ENCODE data around the gene ATE1. TPM values are rescaled to one million over a fixed set of nuclear protein-coding genes. Genes with fewer than 3 reads are reported as not detected.

Gene ATE1
- total RNA-seq, 2 experiments from 2014 or later: 18.5 to 20.9 TPM

- Histone ChIP-seq H3K27ac (ENCODE audit: low read depth in 1 of 2, low read length in 2 of 2) (no peak overlapping the region), H3K4me3 (ENCODE audit: low read length) (no peak overlapping the region), H3K36me3 (ENCODE audit: insufficient read depth, low read length) (peaks cover 17% of the 10 kb centered on the region), H3K27me3 (ENCODE audit: control insufficient read depth in 1 of 2, insufficient read depth in 2 of 2, low read length in 2 of 2) (no peaks in the 10 kb centered on the region), H3K4me1 (ENCODE audit: insufficient read depth, low read length) (no peaks in the 10 kb centered on the region), H3K9me3 (ENCODE audit: control insufficient read depth in 1 of 2, insufficient read depth in 1 of 2, low read length in 2 of 2) (no peaks in the 10 kb centered on the region)
- no peaks in the 10 kb centered on the region for H3K4me1 Mint-ChIP-seq (ENCODE audit: low read depth)
- no peak for TF ChIP-seq CTCF (IDR thresholded peaks at IDR 0.05)
- intact Hi-C loops (cut with DNase I, micrococcal nuclease): no loop called here
- no peak overlapping the region for H3K4me3 Mint-ChIP-seq
- DNase-seq (no peak), ATAC-seq (ENCODE audit: poor library complexity) (no peak)
- no peaks in the 10 kb centered on the region for H3K9me3 Mint-ChIP-seq
- no peaks in the 10 kb centered on the region for H3K27me3 Mint-ChIP-seq
- H3K36me3 Mint-ChIP-seq (ENCODE audit: low read depth): peaks cover 79% of the 10 kb centered on the region
- no peak overlapping the region for H3K27ac Mint-ChIP-seq
- ChIA-PET CTCF (no interaction called here), POLR2A (no interaction called here)
Observed at GRCh38 chr10:121864653-121865052, 63.2 kb downstream of the ATE1 start.

GRCh38 chr10:121864168-121864567, 63.7 kb downstream of the ATE1 start:
- POLR2A ChIA-PET: no interaction called here
- Histone ChIP-seq H3K4me1 (ENCODE audit: insufficient read depth, low read length) (no peaks in the 10 kb centered on the region), H3K36me3 (ENCODE audit: insufficient read depth, low read length) (peaks cover 12% of the 10 kb centered on the region), H3K9me3 (ENCODE audit: control insufficient read depth in 1 of 2, insufficient read depth in 1 of 2, low read length in 2 of 2) (no peaks in the 10 kb centered on the region), H3K27ac (ENCODE audit: low read depth in 1 of 2, low read length in 2 of 2) (no peak overlapping the region), H3K27me3 (ENCODE audit: control insufficient read depth in 1 of 2, insufficient read depth in 2 of 2, low read length in 2 of 2) (no peaks in the 10 kb centered on the region), H3K4me3 (ENCODE audit: low read length) (no peak overlapping the region)
- CTCF ChIA-PET: no interaction called here
- Mint-ChIP-seq H3K27me3 (no peaks in the 10 kb centered on the region), H3K27ac (no peak overlapping the region), H3K4me1 (ENCODE audit: low read depth) (no peaks in the 10 kb centered on the region), H3K4me3 (no peak overlapping the region), H3K9me3 (no peaks in the 10 kb centered on the region), H3K36me3 (ENCODE audit: low read depth) (peaks cover 74% of the 10 kb centered on the region)
- intact Hi-C loops (cut with DNase I, micrococcal nuclease): no loop called here
- DNase-seq: no peak
- no peak for ATAC-seq (ENCODE audit: poor library complexity)
- TF ChIP-seq CTCF (IDR thresholded peaks at IDR 0.05): no peak

DNA sequence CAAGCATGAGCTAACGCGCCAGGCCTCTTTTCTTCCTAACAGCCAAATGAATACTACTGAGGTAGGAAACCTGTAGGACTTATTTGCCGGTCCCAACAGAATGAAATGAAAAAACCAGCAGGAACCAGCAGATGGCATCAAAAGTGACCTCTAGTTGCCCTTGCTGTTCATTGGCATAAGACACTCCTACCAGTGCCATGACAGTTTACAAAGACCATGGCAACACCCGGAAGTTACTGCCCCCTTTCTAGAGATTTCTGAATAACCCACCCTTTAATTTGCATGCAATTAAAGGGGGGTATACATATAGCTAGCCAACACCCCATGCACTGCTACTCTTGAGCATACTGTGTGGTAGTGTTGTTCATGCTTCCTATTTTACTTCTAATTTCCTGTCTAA, 65.2 kb downstream of the ATE1 start:
- Histone ChIP-seq H3K27me3 (ENCODE audit: control insufficient read depth in 1 of 2, insufficient read depth in 2 of 2, low read length in 2 of 2) (no peaks in the 10 kb centered on the region), H3K27ac (ENCODE audit: low read depth in 1 of 2, low read length in 2 of 2) (no peak overlapping the region), H3K4me1 (ENCODE audit: insufficient read depth, low read length) (no peaks in the 10 kb centered on the region), H3K4me3 (ENCODE audit: low read length) (no peak overlapping the region), H3K36me3 (ENCODE audit: insufficient read depth, low read length) (peaks cover 10% of the 10 kb centered on the region), H3K9me3 (ENCODE audit: control insufficient read depth in 1 of 2, insufficient read depth in 1 of 2, low read length in 2 of 2) (no peaks in the 10 kb centered on the region)
- Mint-ChIP-seq H3K27me3 (no peaks in the 10 kb centered on the region), H3K27ac (no peak overlapping the region), H3K4me1 (ENCODE audit: low read depth) (no peaks in the 10 kb centered on the region), H3K36me3 (ENCODE audit: low read depth) (peaks cover 72% of the 10 kb centered on the region), H3K9me3 (no peaks in the 10 kb centered on the region), H3K4me3 (no peak overlapping the region)
- no peak for DNase-seq
- ATAC-seq (ENCODE audit: poor library complexity): no peak
- no peak for TF ChIP-seq CTCF (IDR thresholded peaks at IDR 0.05)
- intact Hi-C loops (cut with DNase I, micrococcal nuclease): no loop called here
- ChIA-PET POLR2A (no interaction called here), CTCF (interaction anchor here (0.6 kb wide), 1 partner anchor 13 kb away, joined by 3 read pairs; no protein-coding TSS in a partner anchor)
